Ramos (cell line): ENCODE results near the gene TSPAN5.

Source experiments
- in situ Hi-C: fragments of 300-500 bp; cut with MboI; formaldehyde crosslinking; loops from one replicate; pipeline ENCODE4 v1.14.3; 2022; ENCODE audit warnings: low sequenced_read_pairs; ENCODE audit not compliant: unreplicated experiment

The TSPAN5 gene

GRCh38 chr4:98674404-98675173 lies 16.2 kb upstream of the TSPAN5 start:
- in situ Hi-C loops: no loop called here

- in situ Hi-C loops: no loop called here
Observed at GRCh38 chr4:98673978-98674377, 15.6 kb upstream of the TSPAN5 start.

DNA sequence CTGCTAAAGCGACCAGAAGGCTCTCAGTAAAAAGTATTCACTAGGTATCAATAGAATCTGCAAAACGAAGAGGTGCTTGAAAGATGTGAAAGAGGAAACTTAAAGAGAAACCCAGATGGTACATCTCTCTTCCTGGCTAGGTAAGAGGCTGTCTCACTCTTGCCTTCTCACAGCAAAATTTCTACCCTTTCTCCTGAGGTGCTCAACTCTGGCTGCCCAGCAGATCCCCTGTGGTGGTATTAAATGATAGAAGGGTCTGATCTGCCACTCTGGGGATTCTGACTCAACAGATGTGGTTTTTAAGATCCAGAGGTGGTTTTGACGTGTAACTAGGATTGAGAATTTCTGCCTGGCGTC lies 14.9 kb upstream of the TSPAN5 start:
- in situ Hi-C loops: no loop called here

DNA sequence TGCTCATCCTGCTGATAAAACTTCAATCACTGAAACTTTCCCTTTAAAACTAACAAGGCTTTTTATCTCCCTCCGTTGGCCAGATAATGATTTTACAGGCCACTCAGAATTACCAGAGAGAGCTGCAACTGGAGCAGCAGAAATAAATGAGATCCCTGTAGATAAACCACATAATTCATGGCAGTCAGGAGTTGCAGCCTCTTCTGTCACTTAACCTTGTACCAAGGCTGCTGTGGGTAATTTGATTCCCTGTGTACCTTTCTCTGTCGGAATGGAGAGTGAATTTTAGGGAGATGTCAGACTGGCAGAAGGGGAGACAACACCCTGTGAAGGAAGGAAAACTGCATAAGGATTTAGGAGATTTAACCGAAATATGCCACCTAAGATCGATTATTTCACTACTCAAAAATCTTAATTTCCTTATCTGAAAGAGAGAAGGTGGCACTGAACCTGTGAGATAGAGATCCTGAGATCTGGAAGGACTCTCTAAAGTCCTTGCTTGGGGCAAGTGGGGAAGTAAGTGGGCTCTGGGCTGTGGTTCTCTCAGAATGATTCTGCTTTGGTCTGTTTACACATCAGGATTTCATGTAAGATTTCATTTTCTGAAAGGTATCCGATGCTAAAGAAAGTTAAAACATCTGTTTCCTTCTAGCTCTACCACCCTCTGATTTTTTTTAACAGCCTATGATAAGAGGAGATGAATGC lies 14.3 kb upstream of the TSPAN5 start:
- in situ Hi-C loops: no loop called here

- in situ Hi-C loops: no loop called here
Observed at GRCh38 chr4:98671131-98671530, 12.7 kb upstream of the TSPAN5 start.

- in situ Hi-C loops: no loop called here
Observed at GRCh38 chr4:98670186-98670585, 11.8 kb upstream of the TSPAN5 start.

DNA sequence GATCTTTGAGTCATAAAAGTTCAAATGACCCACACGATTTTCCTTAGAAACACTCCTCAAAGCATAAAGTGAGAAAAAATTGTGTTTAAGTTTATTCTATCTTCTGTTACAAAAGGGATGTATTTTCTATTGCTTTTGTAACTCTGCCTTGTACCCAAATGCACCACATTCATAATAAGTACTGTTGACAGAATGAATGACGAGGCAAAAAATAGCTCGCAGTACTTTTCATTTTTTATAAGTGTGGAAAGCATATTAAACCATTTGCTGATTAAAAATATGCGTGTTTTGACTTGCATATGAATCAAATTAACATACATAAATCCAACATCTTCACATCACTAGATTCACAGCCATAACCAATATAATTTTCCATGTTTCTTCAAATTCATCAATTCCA lies 11.2 kb upstream of the TSPAN5 start:
- in situ Hi-C loops: no loop called here

GRCh38 chr4:98664959-98665358 lies 6.5 kb upstream of the TSPAN5 start:
- in situ Hi-C loops: no loop called here

- in situ Hi-C loops: no loop called here
Observed at GRCh38 chr4:98663226-98664006, 5.0 kb upstream of the TSPAN5 start.

- in situ Hi-C loops: no loop called here
Observed at GRCh38 chr4:98662626-98663225, 4.3 kb upstream of the TSPAN5 start.

- in situ Hi-C loops: no loop called here
Observed at GRCh38 chr4:98662055-98662453, 3.6 kb upstream of the TSPAN5 start.

DNA sequence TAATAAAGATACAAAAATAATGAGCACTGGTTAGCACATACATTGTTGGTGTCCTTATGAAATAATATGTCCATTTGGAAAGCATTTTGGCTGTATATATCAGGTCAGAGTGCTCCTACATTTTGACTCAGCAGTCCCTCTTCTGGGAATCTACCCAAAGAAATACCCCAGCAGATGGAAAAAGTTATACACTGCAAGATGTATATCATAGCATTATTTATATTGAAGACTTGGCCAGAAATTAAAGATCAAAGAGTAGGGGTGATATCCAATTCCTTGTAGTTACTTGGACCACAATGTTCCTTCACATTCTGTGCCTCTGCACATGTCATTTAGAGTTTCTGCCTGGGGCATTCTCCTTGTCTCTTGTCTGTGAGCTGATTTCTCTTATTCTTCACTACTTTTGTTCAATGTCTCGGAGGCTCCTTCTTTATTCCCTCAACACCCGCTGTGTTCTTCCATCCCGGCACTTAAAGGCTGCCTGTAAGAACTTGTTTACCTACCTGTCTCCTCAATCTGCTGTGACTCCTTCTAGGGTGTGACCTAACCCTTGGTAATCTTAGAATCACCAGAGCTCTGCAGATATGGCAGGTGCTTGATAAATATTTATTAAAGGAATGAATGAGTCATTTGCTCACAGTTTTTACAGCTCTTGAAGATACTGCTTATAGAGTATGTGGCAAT lies 3.1 kb upstream of the TSPAN5 start:
- in situ Hi-C loops: no loop called here

GRCh38 chr4:98659741-98660462 lies 1.5 kb upstream of the TSPAN5 start:
- in situ Hi-C loops: no loop called here

- in situ Hi-C loops: no loop called here
Observed at GRCh38 chr4:98659106-98659592, 738 bp upstream of the TSPAN5 start.

GRCh38 chr4:98657531-98658286 lies 702 bp downstream of the TSPAN5 start:
- in situ Hi-C loops: no loop called here

- in situ Hi-C loops: no loop called here
Observed at GRCh38 chr4:98656886-98657285, 1.5 kb downstream of the TSPAN5 start.

DNA sequence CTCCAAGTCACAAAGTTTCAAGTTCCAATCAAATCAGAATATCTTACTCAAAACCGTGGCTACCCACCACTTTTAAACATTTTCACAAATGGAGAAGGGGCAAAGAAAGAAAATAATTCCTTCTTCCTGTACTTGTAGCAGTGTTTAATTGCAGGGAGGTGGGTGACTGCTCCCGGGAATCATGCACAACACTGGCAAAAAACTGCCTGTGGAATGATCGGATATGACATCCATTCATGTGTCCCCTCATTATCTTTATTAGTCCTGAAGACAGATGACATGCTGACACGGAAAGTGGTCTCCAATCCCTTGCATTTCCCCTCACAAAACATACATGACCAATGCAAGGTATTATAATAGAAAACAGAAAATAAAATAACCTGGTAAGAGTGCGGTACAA lies 2.0 kb downstream of the TSPAN5 start:
- in situ Hi-C loops: no loop called here

DNA sequence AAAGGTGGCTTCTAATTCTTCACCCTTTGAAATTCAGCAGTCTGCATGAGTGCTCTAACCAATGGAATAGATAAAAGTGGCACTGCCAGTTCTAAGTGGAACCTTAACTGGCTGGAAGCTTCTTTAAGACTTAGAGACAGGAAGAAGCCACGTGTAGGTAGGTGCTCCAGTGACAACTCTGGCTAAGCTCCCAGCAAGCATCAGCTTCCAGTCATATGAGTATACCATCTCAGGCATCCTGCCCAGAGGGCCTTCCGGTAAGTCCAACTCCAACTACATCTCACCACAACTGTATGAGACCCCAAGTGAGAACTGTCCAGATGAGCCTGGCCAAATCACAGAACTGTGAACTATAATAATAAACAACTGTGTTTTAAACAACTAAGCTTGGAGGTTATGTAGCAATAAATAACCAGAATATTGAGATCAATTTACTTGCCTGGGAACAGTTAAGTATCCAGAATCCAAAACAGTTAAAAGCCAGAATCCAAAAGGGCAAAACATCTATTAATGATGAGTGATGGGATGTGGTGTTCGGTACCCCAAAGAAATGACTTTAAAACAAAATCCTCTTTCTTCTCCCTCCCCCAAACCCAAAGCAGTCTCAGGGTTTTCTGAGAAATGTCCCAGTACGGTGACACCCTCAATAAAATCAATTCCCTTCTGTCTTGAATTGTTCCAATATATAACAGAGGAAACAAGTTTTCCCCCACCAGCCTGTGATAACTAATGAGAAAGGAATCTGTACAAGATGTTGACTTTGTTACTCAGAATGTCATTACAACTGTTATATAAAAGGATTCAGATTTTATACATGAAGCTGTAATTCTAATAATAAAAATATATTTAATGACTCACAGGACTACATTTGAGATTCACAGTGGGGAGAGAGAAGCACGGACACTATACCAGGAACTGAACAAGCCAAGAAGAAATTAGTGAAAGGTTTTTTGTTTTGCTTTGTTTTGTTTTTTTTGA lies 4.2 kb downstream of the TSPAN5 start:
- in situ Hi-C loops: no loop called here
